Body of pancreas (tissue), 4 donors: ENCODE results near the gene RIOK1. TPM values are rescaled to one million over a fixed set of nuclear protein-coding genes. Genes with fewer than 3 reads are reported as not detected.
"Not testable (repeated sequence)": the region's sequence is repeated elsewhere in the genome, so short reads cannot be mapped to it uniquely, and the experiment has no call there.

Source experiments
- ATAC-seq: fragments of 150-250 bp; one replicate; pipeline ENCODE4 v1.9.1; 2016
- DNase-seq, 4 donors: peaks; one replicate each; pipeline ENCODE4 v3.0.0-alpha.2; 2019
- H3K27ac ChIP-seq, 4 donors: fragments of 200-600 bp; sonication (generic); 1 replicate in 3 of 4; 2 replicates in 1 of 4; pipeline versions ENCODE4 v1.5.1 to v1.6.1; 2016 to 2019; ENCODE audit warnings: mild to moderate bottlenecking in 1 of 4, mixed read lengths in 1 of 4, moderate library complexity in 1 of 4
- H3K27me3 ChIP-seq, 2 donors: fragments of 200-600 bp; sonication (generic); one replicate each; pipeline ENCODE4 v1.6.0; 2016; ENCODE audit warnings: mild to moderate bottlenecking in 1 of 2
- H3K36me3 ChIP-seq, 2 donors: fragments of 200-600 bp; sonication (generic); replicated peaks in 1 of 2; 2 replicates each; pipeline ENCODE4 v1.5.1; 2016; ENCODE audit warnings: low read depth in 2 of 2; ENCODE audit not compliant: insufficient read depth in 1 of 2
- H3K4me1 ChIP-seq: fragments of 200-600 bp; sonication (generic); one replicate; pipeline ENCODE4 v1.6.0; 2016
- H3K4me3 ChIP-seq, 2 donors: fragments of 200-600 bp; sonication (generic); 1 replicate in 1 of 2; 2 replicates in 1 of 2; pipeline ENCODE4 v1.5.1; 2016 to 2019
- H3K9me3 ChIP-seq, 3 donors: fragments of 200-600 bp; sonication (generic); 1 replicate in 2 of 3; 2 replicates in 1 of 3; pipeline ENCODE4 v1.5.1; 2016
- CTCF ChIP-seq, 7 experiments: fragments of 450-650 bp in 4 of 7; fragments of 200-600 bp in 3 of 7; sonication (generic) in 3 of 7; IDR thresholded peaks; one replicate each; pipeline ENCODE4 v1.5.1; 2016 to 2019; ENCODE audit warnings: antibody characterized with exemption in 7 of 7
- POLR2A ChIP-seq, 3 donors: fragments of 450-650 bp; IDR thresholded peaks; one replicate each; pipeline ENCODE4 v1.6.1; 2016; ENCODE audit warnings: antibody characterized with exemption in 3 of 3, mild to moderate bottlenecking in 2 of 3
- WGBS, 2 donors: methylation state at CpG; one replicate each; pipeline ENCODE4 v1.1.5; 2017; 5-methylcytosine and 5-hydroxymethylcytosine counted together
- intact Hi-C: fragments of 100-400 bp; cut with DNase I; formaldehyde crosslinking; loops from one replicate; pipeline ENCODE4 v1.15.1; 2023
- total RNA-seq, 2 donors: library from RNA; depleted of rRNA; stranded (reverse); fragments of >200 nt; gene quantifications; one replicate each; pipeline ENCODE4 v1.1.0, GENCODE V29; 2016

RIOK1 gene
- total RNA-seq, 2 donors from 2014 or later = 7.9 to 19.2 TPM

GRCh38 chr6:7350591-7350990 lies 39.0 kb upstream of the RIOK1 start:
- H3K4me1 ChIP-seq, H3K36me3 ChIP-seq, H3K27ac ChIP-seq, intact Hi-C loops, ATAC-seq, H3K4me3 ChIP-seq, H3K27me3 ChIP-seq, DNase-seq, H3K9me3 ChIP-seq: not testable (repeated sequence)
- 85 to 95% methylated on average over 1 of the region's 1 CpG for WGBS, 2 donors

- H3K36me3 ChIP-seq, H3K4me3 ChIP-seq, H3K9me3 ChIP-seq, H3K27ac ChIP-seq, DNase-seq, H3K27me3 ChIP-seq, ATAC-seq, intact Hi-C loops, H3K4me1 ChIP-seq: not testable (repeated sequence)
- 47 to 49% methylated on average over 3 of the region's 3 CpGs for WGBS, 2 donors
These were observed 37.7 kb upstream of the RIOK1 start for GRCh38 chr6:7351916-7352315.

- TF ChIP-seq CTCF (IDR thresholded peaks at IDR 0.05) (no peak), POLR2A (IDR thresholded peaks at IDR 0.05) (no peak)
- 77 to 79% methylated on average over 7 of the region's 7 CpGs for WGBS, 2 donors
These were observed 22.2 kb upstream of the RIOK1 start for GRCh38 chr6:7367408-7367807.

GRCh38 chr6:7373739-7374138 lies 15.9 kb upstream of the RIOK1 start:
- intact Hi-C loops = no loop called here
- no peak for DNase-seq
- Histone ChIP-seq H3K27ac (no peak overlapping the region), H3K36me3 (no peaks in the 10 kb centered on the region), H3K4me3 (no peak overlapping the region), H3K9me3 (no peaks in the 10 kb centered on the region), H3K27me3 (no peaks in the 10 kb centered on the region), H3K4me1 (no peaks in the 10 kb centered on the region)
- TF ChIP-seq POLR2A (IDR thresholded peaks at IDR 0.05) (no peak), CTCF (IDR thresholded peaks at IDR 0.05) (no peak)
- 61 to 77% methylated on average over 3 of the region's 3 CpGs for WGBS, 2 donors
- ATAC-seq = no peak

More at GRCh38 chr6:7367408-7367807, 22.2 kb upstream of the RIOK1 start:
- Histone ChIP-seq H3K4me1 (no peaks in the 10 kb centered on the region), H3K36me3 (no peaks in the 10 kb centered on the region), H3K27me3 (no peaks in the 10 kb centered on the region), H3K27ac (no peak overlapping the region), H3K4me3 (no peak overlapping the region), H3K9me3 (no peaks in the 10 kb centered on the region)
- no peak for DNase-seq
- no peak for ATAC-seq
- intact Hi-C loops = no loop called here

GRCh38 chr6:7377961-7378360 lies 11.6 kb upstream of the RIOK1 start:
- Histone ChIP-seq H3K27me3 (no peaks in the 10 kb centered on the region), H3K27ac (no peak overlapping the region), H3K4me1 (no peaks in the 10 kb centered on the region), H3K9me3 (no peaks in the 10 kb centered on the region), H3K36me3 (no peaks in the 10 kb centered on the region), H3K4me3 (no peak overlapping the region)
- intact Hi-C loops = no loop called here
- WGBS, 2 donors = 95 to 96% methylated on average over 1 of the region's 1 CpG
- ATAC-seq = no peak
- no peak for DNase-seq
- TF ChIP-seq POLR2A (IDR thresholded peaks at IDR 0.05) = no peak

- WGBS, 2 donors = 48 to 63% methylated on average over 4 of the region's 4 CpGs
- Histone ChIP-seq H3K9me3 (no peaks in the 10 kb centered on the region), H3K27me3 (no peaks in the 10 kb centered on the region), H3K4me1 (no peaks in the 10 kb centered on the region), H3K36me3 (no peaks in the 10 kb centered on the region), H3K27ac (no peak overlapping the region), H3K4me3 (no peak overlapping the region)
- intact Hi-C loops = no loop called here
- DNase-seq = no peak
- ATAC-seq = no peak
- no peak for TF ChIP-seq CTCF (IDR thresholded peaks at IDR 0.05)
- no peak for TF ChIP-seq POLR2A (IDR thresholded peaks at IDR 0.05)
These were observed 10.9 kb upstream of the RIOK1 start for GRCh38 chr6:7378740-7379139.
